ENCODE measurements around the gene EPHA2. TPM values are rescaled to one million over a fixed set of nuclear protein-coding genes. Genes with fewer than 3 reads are reported as not detected.
"Not testable (repeated sequence)": the region's sequence is repeated elsewhere in the genome, so short reads cannot be mapped to it uniquely, and the experiment has no call there.

The EPHA2 gene
- total and polyA plus RNA-seq, 7 experiments from 2014 or later, result 0.30 to 0.61 (median 0.59) TPM; not detected in 4

GRCh38 chr1:16109571-16109970 is 46.3 kb downstream of the EPHA2 start:
- POLR2A ChIA-PET, result no interaction called here
- Mint-ChIP-seq H3K36me3 (peaks cover 0 to 14% (median 7%) of the 10 kb centered on the region in 5 donors), H3K27ac (no peak overlapping the region), H3K9me3 (peaks cover 0 to 37% (median 14%) of the 10 kb centered on the region in 11 donors), H3K4me1 (peaks cover 0 to 2% (median 0%) of the 10 kb centered on the region in 7 donors), H3K4me3 (no peak overlapping the region), H3K27me3 (peaks cover 0 to 31% (median 5%) of the 10 kb centered on the region in 5 donors)
- CTCF ChIA-PET, result no interaction called here
- Histone ChIP-seq H3K9me3 (ENCODE audit: control insufficient read depth in 2 of 3, low read length in 3 of 3) (peaks cover 0 to 18% (median 0%) of the 10 kb centered on the region in 3 experiments), H3K36me3 (ENCODE audit: control insufficient read depth in 2 of 3, insufficient read depth in 3 of 3, low read length in 3 of 3) (no peaks in the 10 kb centered on the region), H3K4me3 (ENCODE audit: low read length) (no peak overlapping the region), H3K4me1 (ENCODE audit: control insufficient read depth in 2 of 2, insufficient read depth in 2 of 2, low read length in 2 of 2) (no peaks in the 10 kb centered on the region), H3K27me3 (ENCODE audit: control insufficient read depth in 2 of 2, insufficient read depth in 2 of 2, low read length in 2 of 2) (no peaks in the 10 kb centered on the region), H3K27ac (ENCODE audit: low read depth, low read length) (no peak overlapping the region)
- DNase-seq (no peak), ATAC-seq (no peak)
- intact Hi-C loops (cut with micrococcal nuclease), result no loop called here

- peaks cover 0 to 14% (median 9%) of the 10 kb centered on the region in 5 donors for H3K36me3 Mint-ChIP-seq
- H3K27me3 ChIP-seq (ENCODE audit: control insufficient read depth in 2 of 2, insufficient read depth in 2 of 2, low read length in 2 of 2); intact Hi-C loops (cut with micrococcal nuclease); CTCF ChIA-PET; H3K4me3 Mint-ChIP-seq; H3K27ac ChIP-seq (ENCODE audit: low read depth, low read length); H3K27ac Mint-ChIP-seq; H3K4me1 ChIP-seq (ENCODE audit: control insufficient read depth in 2 of 2, insufficient read depth in 2 of 2, low read length in 2 of 2); POLR2A ChIA-PET; ATAC-seq; H3K4me1 Mint-ChIP-seq; H3K36me3 ChIP-seq (ENCODE audit: control insufficient read depth in 2 of 3, insufficient read depth in 3 of 3, low read length in 3 of 3); H3K4me3 ChIP-seq (ENCODE audit: low read length); DNase-seq: not testable (repeated sequence)
- H3K9me3 ChIP-seq (ENCODE audit: control insufficient read depth in 2 of 3, low read length in 3 of 3), result peaks cover 0 to 18% (median 0%) of the 10 kb centered on the region in 3 experiments
- H3K9me3 Mint-ChIP-seq, result peaks cover 0 to 48% (median 20%) of the 10 kb centered on the region in 11 donors
- H3K27me3 Mint-ChIP-seq, result peaks cover 0 to 42% (median 5%) of the 10 kb centered on the region in 5 donors
These were observed 48.8 kb downstream of the EPHA2 start for GRCh38 chr1:16107039-16107438.

GRCh38 chr1:16101623-16102022 is 54.2 kb downstream of the EPHA2 start:
- Mint-ChIP-seq H3K27me3 (peaks cover 0 to 38% (median under 1%) of the 10 kb centered on the region in 5 donors), H3K4me3 (no peak overlapping the region), H3K27ac (peak overlapping the region in 1 of 9 donors; percentile 38), H3K36me3 (peaks cover 0 to 5% (median 3%) of the 10 kb centered on the region in 5 donors), H3K9me3 (peaks cover 0 to 17% (median 5%) of the 10 kb centered on the region in 11 donors), H3K4me1 (peaks cover 0 to under 1% (median 0%) of the 10 kb centered on the region in 7 donors)
- Histone ChIP-seq H3K27me3 (ENCODE audit: control insufficient read depth in 2 of 2, insufficient read depth in 2 of 2, low read length in 2 of 2) (no peaks in the 10 kb centered on the region), H3K36me3 (ENCODE audit: control insufficient read depth in 2 of 3, insufficient read depth in 3 of 3, low read length in 3 of 3) (no peaks in the 10 kb centered on the region), H3K27ac (ENCODE audit: low read depth, low read length) (no peak overlapping the region), H3K4me1 (ENCODE audit: control insufficient read depth in 2 of 2, insufficient read depth in 2 of 2, low read length in 2 of 2) (no peaks in the 10 kb centered on the region), H3K4me3 (ENCODE audit: low read length) (no peak overlapping the region), H3K9me3 (ENCODE audit: control insufficient read depth in 2 of 3, low read length in 3 of 3) (no peaks in the 10 kb centered on the region)
- intact Hi-C loops (cut with micrococcal nuclease), result no loop called here
- ATAC-seq (no peak), DNase-seq (no peak)
- POLR2A ChIA-PET, result no interaction called here
- CTCF ChIA-PET, result no interaction called here

- no peak overlapping the region for H3K4me3 Mint-ChIP-seq
- ChIA-PET POLR2A (no interaction called here), CTCF (no interaction called here)
- H3K4me1 ChIP-seq (ENCODE audit: control insufficient read depth in 2 of 2, insufficient read depth in 2 of 2, low read length in 2 of 2), result no peaks in the 10 kb centered on the region
- no peak overlapping the region for H3K27ac ChIP-seq (ENCODE audit: low read depth, low read length)
- H3K36me3 ChIP-seq (ENCODE audit: control insufficient read depth in 2 of 3, insufficient read depth in 3 of 3, low read length in 3 of 3), result no peaks in the 10 kb centered on the region
- H3K27ac Mint-ChIP-seq, result no peak overlapping the region
- no peaks in the 10 kb centered on the region for H3K27me3 ChIP-seq (ENCODE audit: control insufficient read depth in 2 of 2, insufficient read depth in 2 of 2, low read length in 2 of 2)
- no peak overlapping the region for H3K4me3 ChIP-seq (ENCODE audit: low read length)
- peaks cover 0 to 3% (median 0%) of the 10 kb centered on the region in 5 donors for H3K36me3 Mint-ChIP-seq
- ATAC-seq (no peak), DNase-seq (no peak)
- intact Hi-C loops (cut with micrococcal nuclease), result no loop called here
- no peaks in the 10 kb centered on the region for H3K9me3 ChIP-seq (ENCODE audit: control insufficient read depth in 2 of 3, low read length in 3 of 3)
- peaks cover 0 to 16% (median 4%) of the 10 kb centered on the region in 11 donors for H3K9me3 Mint-ChIP-seq
- H3K27me3 Mint-ChIP-seq, result peaks cover 0 to 29% (median 6%) of the 10 kb centered on the region in 5 donors
- H3K4me1 Mint-ChIP-seq, result peaks cover 0 to 5% (median 0%) of the 10 kb centered on the region in 7 donors
These were observed 56.5 kb downstream of the EPHA2 start for GRCh38 chr1:16099412-16099811.

GRCh38 chr1:16095447-16095846 is 60.4 kb downstream of the EPHA2 start:
- Histone ChIP-seq H3K27me3 (ENCODE audit: control insufficient read depth in 2 of 2, insufficient read depth in 2 of 2, low read length in 2 of 2) (no peaks in the 10 kb centered on the region), H3K4me1 (ENCODE audit: control insufficient read depth in 2 of 2, insufficient read depth in 2 of 2, low read length in 2 of 2) (no peaks in the 10 kb centered on the region), H3K36me3 (ENCODE audit: control insufficient read depth in 2 of 3, insufficient read depth in 3 of 3, low read length in 3 of 3) (no peaks in the 10 kb centered on the region), H3K27ac (ENCODE audit: low read depth, low read length) (no peak overlapping the region), H3K9me3 (ENCODE audit: control insufficient read depth in 2 of 3, low read length in 3 of 3) (no peaks in the 10 kb centered on the region), H3K4me3 (ENCODE audit: low read length) (no peak overlapping the region)
- no peak for DNase-seq
- Mint-ChIP-seq H3K9me3 (peaks cover 0 to 2% (median 0%) of the 10 kb centered on the region in 11 donors), H3K4me3 (no peak overlapping the region), H3K36me3 (no peaks in the 10 kb centered on the region), H3K27me3 (peaks cover 0 to 15% (median 6%) of the 10 kb centered on the region in 5 donors), H3K27ac (no peak overlapping the region), H3K4me1 (peaks cover 0 to 5% (median 0%) of the 10 kb centered on the region in 7 donors)
- no peak for ATAC-seq
- ChIA-PET POLR2A (no interaction called here), CTCF (no interaction called here)
- intact Hi-C loops (cut with micrococcal nuclease), result no loop called here

- Histone ChIP-seq H3K27me3 (ENCODE audit: control insufficient read depth in 2 of 2, insufficient read depth in 2 of 2, low read length in 2 of 2) (no peaks in the 10 kb centered on the region), H3K4me1 (ENCODE audit: control insufficient read depth in 2 of 2, insufficient read depth in 2 of 2, low read length in 2 of 2) (no peaks in the 10 kb centered on the region), H3K27ac (ENCODE audit: low read depth, low read length) (no peak overlapping the region), H3K36me3 (ENCODE audit: control insufficient read depth in 2 of 3, insufficient read depth in 3 of 3, low read length in 3 of 3) (no peaks in the 10 kb centered on the region), H3K4me3 (ENCODE audit: low read length) (no peak overlapping the region), H3K9me3 (ENCODE audit: control insufficient read depth in 2 of 3, low read length in 3 of 3) (no peaks in the 10 kb centered on the region)
- no peak for ATAC-seq
- Mint-ChIP-seq H3K36me3 (no peaks in the 10 kb centered on the region), H3K9me3 (no peaks in the 10 kb centered on the region), H3K27me3 (peaks cover 0 to 11% (median 6%) of the 10 kb centered on the region in 5 donors), H3K4me1 (peaks cover 0 to 8% (median 0%) of the 10 kb centered on the region in 7 donors), H3K27ac (peak overlapping the region in 1 of 9 donors; percentile 33), H3K4me3 (no peak overlapping the region)
- ChIA-PET POLR2A (no interaction called here), CTCF (no interaction called here)
- no peak for DNase-seq
- intact Hi-C loops (cut with micrococcal nuclease), result no loop called here
These were observed 61.3 kb downstream of the EPHA2 start for GRCh38 chr1:16094453-16095158.

GRCh38 chr1:16093611-16094010 is 62.3 kb downstream of the EPHA2 start:
- DNase-seq (no peak), ATAC-seq (no peak)
- no peak overlapping the region for H3K4me3 ChIP-seq (ENCODE audit: low read length)
- H3K27ac Mint-ChIP-seq, result no peak overlapping the region
- H3K9me3 ChIP-seq (ENCODE audit: control insufficient read depth in 2 of 3, low read length in 3 of 3), result no peaks in the 10 kb centered on the region
- no peak overlapping the region for H3K4me3 Mint-ChIP-seq
- no peaks in the 10 kb centered on the region for H3K27me3 ChIP-seq (ENCODE audit: control insufficient read depth in 2 of 2, insufficient read depth in 2 of 2, low read length in 2 of 2)
- ChIA-PET CTCF (no interaction called here), POLR2A (no interaction called here)
- H3K4me1 Mint-ChIP-seq, result peaks cover 0 to 8% (median 0%) of the 10 kb centered on the region in 7 donors
- H3K36me3 ChIP-seq (ENCODE audit: control insufficient read depth in 2 of 3, insufficient read depth in 3 of 3, low read length in 3 of 3), result no peaks in the 10 kb centered on the region
- intact Hi-C loops (cut with micrococcal nuclease), result no loop called here
- no peaks in the 10 kb centered on the region for H3K36me3 Mint-ChIP-seq
- H3K9me3 Mint-ChIP-seq, result no peaks in the 10 kb centered on the region
- H3K27ac ChIP-seq (ENCODE audit: low read depth, low read length), result no peak overlapping the region
- H3K4me1 ChIP-seq (ENCODE audit: control insufficient read depth in 2 of 2, insufficient read depth in 2 of 2, low read length in 2 of 2), result no peaks in the 10 kb centered on the region
- peaks cover 0 to 11% (median 6%) of the 10 kb centered on the region in 5 donors for H3K27me3 Mint-ChIP-seq
